Measurements from ENCODE around the gene SPRY4.
"Not testable (repeated sequence)": the region's sequence is repeated elsewhere in the genome, so short reads cannot be mapped to it uniquely, and the experiment has no call there.

SPRY4 gene

GRCh38 chr5:142276517-142276916 is 48.3 kb downstream of the SPRY4 start:
- no peak overlapping the region for H3K27ac ChIP-seq
- TF ChIP-seq, protein P1, sequence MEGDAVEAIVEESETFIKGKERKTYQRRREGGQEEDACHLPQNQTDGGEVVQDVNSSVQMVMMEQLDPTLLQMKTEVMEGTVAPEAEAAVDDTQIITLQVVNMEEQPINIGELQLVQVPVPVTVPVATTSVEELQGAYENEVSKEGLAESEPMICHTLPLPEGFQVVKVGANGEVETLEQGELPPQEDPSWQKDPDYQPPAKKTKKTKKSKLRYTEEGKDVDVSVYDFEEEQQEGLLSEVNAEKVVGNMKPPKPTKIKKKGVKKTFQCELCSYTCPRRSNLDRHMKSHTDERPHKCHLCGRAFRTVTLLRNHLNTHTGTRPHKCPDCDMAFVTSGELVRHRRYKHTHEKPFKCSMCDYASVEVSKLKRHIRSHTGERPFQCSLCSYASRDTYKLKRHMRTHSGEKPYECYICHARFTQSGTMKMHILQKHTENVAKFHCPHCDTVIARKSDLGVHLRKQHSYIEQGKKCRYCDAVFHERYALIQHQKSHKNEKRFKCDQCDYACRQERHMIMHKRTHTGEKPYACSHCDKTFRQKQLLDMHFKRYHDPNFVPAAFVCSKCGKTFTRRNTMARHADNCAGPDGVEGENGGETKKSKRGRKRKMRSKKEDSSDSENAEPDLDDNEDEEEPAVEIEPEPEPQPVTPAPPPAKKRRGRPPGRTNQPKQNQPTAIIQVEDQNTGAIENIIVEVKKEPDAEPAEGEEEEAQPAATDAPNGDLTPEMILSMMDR (IDR thresholded peaks at IDR 0.05; ENCODE audit: low read depth, low read length, missing control alignments) = no peak
- H3K27me3 ChIP-seq (replicated peaks) = no peaks in the 10 kb centered on the region
- in situ Hi-C loops (cut with HindIII; ENCODE audit: low pct_ligation_motif_present, low sequenced_read_pairs) = no loop called here
- no peak overlapping the region for H3K4me3 ChIP-seq (ENCODE audit: low read depth, low read length)
- no peak for DNase-seq
- no peaks in the 10 kb centered on the region for H3K36me3 ChIP-seq (replicated peaks)

GRCh38 chr5:142275496-142275895 is 49.3 kb downstream of the SPRY4 start:
- no peaks in the 10 kb centered on the region for H3K27me3 ChIP-seq (replicated peaks)
- in situ Hi-C loops (cut with HindIII; ENCODE audit: low pct_ligation_motif_present, low sequenced_read_pairs) = no loop called here
- H3K36me3 ChIP-seq (replicated peaks) = no peaks in the 10 kb centered on the region
- H3K27ac ChIP-seq = no peak overlapping the region
- no peak for DNase-seq
- TF ChIP-seq, protein P1 (IDR thresholded peaks at IDR 0.05; ENCODE audit: low read depth, low read length, missing control alignments) = no peak
- H3K4me3 ChIP-seq (ENCODE audit: low read depth, low read length) = no peak overlapping the region

- in situ Hi-C loops (cut with HindIII; ENCODE audit: low pct_ligation_motif_present, low sequenced_read_pairs); H3K27ac ChIP-seq; H3K4me3 ChIP-seq (ENCODE audit: low read depth, low read length); H3K36me3 ChIP-seq (replicated peaks); H3K27me3 ChIP-seq (replicated peaks); DNase-seq: not testable (repeated sequence)
Observed at GRCh38 chr5:142272596-142272995, 52.2 kb downstream of the SPRY4 start.

DNA sequence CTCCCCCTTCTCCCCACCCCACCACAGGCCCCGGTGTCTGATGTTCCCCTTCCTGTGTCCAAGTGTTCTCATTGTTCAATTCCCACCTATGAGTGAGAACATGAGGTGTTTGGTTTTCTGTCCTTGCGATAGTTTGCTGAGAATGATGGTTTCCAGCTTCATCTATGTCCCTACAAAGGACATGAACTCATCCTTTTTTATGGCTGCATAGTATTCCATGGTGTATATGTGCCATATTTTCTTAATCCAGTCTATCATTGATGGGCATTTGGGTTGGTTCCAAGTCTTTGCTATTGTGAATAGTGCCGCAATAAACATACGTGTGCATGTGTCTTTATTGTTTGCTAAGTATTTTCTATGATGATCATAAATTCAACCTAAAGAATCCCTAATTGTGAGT is 60.7 kb downstream of the SPRY4 start:
- DNase-seq; in situ Hi-C loops (cut with HindIII; ENCODE audit: low pct_ligation_motif_present, low sequenced_read_pairs); H3K36me3 ChIP-seq (replicated peaks); H3K27ac ChIP-seq; H3K4me3 ChIP-seq (ENCODE audit: low read depth, low read length); H3K27me3 ChIP-seq (replicated peaks): not testable (repeated sequence)

DNA sequence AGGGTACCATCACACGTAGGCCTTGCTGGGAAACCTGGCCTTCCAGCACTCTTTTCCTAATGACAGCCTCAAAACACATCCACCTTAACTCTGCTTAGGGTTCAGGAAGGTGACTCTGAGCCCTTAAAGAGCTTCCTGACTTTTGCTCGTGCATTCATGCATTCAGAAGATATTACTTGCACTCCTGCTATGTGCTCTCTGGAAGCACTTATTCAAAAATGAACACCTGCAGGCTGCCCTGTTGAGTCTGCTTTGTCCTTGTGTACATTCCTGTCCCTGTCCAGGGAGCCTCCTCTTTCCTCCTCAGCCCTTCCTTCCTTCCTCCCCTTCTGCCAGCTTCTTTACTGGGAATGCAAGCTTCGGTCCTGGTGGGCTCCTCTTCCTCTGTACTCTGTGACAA is 61.5 kb downstream of the SPRY4 start:
- Histone ChIP-seq H3K36me3 (replicated peaks) (no peaks in the 10 kb centered on the region), H3K4me3 (ENCODE audit: low read depth, low read length) (no peak overlapping the region), H3K27me3 (replicated peaks) (no peaks in the 10 kb centered on the region), H3K27ac (no peak overlapping the region)
- in situ Hi-C loops (cut with HindIII; ENCODE audit: low pct_ligation_motif_present, low sequenced_read_pairs) = no loop called here
- TF ChIP-seq, protein P1 (IDR thresholded peaks at IDR 0.05; ENCODE audit: low read depth, low read length, missing control alignments) = no peak
- DNase-seq = no peak

DNA sequence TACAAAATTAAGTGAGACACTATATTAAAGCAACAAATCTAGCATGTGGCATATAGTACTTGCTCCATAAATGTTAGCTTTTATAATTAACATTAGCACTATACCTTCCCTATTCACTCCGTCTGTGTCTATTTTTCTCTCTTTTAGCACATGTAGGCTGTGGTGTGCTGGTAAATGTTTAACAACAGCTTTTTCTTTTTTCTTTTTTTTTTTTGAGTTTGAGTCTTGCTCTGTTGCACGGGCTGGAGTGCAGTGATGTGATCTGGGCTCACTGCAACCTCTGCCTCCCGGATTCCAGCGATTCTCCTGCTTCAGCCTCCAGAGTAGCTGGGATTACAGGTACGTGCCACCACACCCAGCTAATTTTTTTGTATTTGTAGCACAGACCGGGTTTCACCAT is 62.1 kb downstream of the SPRY4 start:
- TF ChIP-seq, protein P1 (IDR thresholded peaks at IDR 0.05; ENCODE audit: low read depth, low read length, missing control alignments) = no peak
- Histone ChIP-seq H3K36me3 (replicated peaks) (no peaks in the 10 kb centered on the region), H3K4me3 (ENCODE audit: low read depth, low read length) (no peak overlapping the region), H3K27me3 (replicated peaks) (no peaks in the 10 kb centered on the region), H3K27ac (no peak overlapping the region)
- in situ Hi-C loops (cut with HindIII; ENCODE audit: low pct_ligation_motif_present, low sequenced_read_pairs) = no loop called here
- no peak for DNase-seq

Measured in brain microvascular endothelial cell (primary cell).